HG02623 (cell line): Measurements from ENCODE around the gene EIF4E3.

Experiments used
- ATAC-seq: cut with Tn5 transposase; IDR thresholded peaks from one replicate; pipeline ENCODE4 v1.9.1; 2021; ENCODE audit warnings: moderate library complexity; ENCODE audit not compliant: unreplicated experiment

EIF4E3 gene

DNA sequence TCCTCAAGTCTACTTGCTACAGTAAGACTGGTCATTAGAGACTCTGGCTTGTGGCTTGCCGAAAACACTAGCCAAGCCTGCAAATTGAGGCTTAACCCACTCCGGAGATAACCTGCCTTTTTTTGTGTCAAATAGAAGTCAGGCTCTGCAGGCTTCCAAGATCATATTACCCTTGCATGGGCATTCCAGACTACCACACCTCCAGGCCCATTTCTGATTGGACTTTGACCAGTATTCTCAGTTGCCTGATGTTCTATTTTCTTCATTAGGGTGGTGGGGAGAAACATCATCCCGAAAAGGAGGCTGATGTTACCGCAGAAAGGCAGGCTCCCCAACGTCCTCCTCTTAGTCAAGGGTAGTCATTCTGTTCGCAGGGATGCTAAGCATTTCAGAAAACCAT lies 73.6 kb downstream of the EIF4E3 start:
- no peak for ATAC-seq

DNA sequence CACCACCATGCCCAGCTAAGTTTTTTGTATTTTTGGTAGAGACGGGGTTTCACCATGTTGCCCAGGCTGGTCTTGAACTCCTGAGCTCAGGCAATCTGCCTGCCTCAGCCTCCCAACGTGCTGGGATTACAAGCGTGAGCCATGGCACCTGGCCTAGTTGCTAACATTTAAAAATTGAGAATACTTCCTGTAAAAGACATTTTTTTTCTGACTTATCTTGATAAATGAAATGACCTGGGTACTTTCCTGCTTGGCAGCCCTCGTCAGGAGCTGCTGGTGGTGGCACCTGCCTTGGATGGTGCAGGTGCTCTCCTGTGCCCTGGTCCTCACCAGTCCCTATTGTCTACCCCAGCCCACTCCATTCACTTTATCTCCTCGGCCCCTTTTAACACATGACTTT lies 74.8 kb downstream of the EIF4E3 start:
- ATAC-seq, result no peak

DNA sequence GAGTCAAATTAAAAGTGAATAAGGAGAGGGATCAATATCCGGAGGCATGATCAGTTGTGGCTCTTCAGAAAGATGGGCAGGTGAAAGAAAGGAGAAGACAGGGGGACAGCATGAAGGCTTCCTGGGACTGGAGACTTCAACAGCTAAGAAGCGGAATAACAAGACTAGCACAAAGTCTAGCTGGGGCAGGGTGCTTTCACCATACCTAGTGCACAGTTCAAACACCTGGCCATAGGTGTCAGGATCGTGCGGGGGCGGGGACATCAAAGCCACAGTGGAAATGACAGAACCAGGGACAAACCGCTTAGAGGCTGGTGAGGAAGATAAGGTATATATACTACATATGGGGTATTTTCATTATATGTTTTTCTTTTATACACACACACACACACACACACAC lies 75.4 kb downstream of the EIF4E3 start:
- ATAC-seq, result no peak

DNA sequence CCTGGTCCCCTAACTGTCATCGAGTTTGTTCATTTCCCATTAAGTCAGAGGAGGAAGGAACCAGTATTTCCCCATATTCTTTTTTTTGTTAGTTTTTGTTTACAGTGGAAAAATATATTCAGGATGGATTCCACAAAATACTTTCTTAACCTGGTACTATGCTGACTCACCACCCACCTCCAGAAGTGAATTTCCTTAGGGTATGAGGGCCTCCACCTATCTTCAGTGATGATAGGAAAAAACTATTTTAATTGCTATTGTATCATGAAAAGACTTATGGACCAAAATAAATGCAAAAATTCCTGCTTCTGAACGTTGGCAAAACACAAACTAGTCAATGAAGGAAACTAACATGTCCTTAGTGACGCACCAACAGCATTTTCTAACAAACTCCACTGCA lies 77.5 kb downstream of the EIF4E3 start:
- no peak for ATAC-seq

DNA sequence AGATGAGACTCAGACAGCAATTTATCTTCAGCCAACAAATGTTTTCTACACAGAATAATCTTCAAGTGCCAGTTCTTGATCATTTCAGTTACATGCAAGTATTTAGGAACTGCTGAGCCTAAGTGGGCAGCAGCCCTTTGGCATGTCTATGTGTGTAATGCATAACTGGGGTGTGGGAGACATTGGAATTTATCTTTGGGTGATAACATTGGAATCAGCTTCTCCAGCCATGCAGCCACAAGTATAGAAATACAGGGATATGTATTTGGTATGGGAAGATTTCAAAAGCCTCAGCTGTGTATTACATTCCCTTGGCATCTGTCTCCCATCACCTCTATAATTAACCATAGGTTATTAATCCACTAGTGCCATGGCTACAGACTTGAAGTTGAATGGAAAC lies 78.2 kb downstream of the EIF4E3 start:
- no peak for ATAC-seq

DNA sequence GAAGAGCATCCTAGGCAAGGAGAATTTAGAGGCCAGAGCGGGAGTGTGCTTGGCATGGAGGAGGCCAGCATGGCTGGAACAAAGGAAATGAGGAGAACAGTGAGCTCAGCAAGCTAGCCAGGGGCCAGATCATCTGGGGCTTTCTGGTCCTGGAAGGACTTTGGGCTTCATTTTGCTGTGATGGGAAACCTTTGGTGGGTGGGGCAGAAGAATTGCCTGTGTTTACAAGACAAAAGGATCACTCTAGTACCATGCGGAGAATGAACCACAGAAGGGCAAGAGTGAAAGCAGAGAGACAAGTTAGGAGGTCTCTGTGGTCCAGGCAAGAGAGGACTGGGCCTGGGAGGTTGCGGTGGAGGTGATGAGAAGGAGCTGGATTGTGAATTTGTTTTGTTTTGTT lies 80.1 kb downstream of the EIF4E3 start:
- ATAC-seq, result no peak

DNA sequence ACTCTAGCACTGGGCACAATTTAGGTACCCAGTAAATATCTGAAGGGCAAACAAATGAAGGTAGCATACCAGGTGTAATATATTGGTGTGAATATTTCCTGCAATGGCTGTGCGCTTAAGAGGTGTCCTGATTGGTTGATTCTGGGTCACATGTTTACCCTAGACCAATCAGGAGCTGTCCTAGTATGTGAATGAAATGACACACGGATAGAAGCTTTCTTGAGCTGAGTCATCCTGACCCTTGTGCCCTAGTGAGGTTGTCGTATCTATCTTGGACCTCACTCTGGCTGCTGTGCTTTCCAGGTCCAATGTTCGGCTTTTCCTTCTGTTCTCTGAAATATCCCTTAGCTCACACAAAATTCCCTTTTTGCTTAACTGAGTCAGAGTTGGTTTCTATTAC lies 83.5 kb downstream of the EIF4E3 start:
- ATAC-seq, result no peak

DNA sequence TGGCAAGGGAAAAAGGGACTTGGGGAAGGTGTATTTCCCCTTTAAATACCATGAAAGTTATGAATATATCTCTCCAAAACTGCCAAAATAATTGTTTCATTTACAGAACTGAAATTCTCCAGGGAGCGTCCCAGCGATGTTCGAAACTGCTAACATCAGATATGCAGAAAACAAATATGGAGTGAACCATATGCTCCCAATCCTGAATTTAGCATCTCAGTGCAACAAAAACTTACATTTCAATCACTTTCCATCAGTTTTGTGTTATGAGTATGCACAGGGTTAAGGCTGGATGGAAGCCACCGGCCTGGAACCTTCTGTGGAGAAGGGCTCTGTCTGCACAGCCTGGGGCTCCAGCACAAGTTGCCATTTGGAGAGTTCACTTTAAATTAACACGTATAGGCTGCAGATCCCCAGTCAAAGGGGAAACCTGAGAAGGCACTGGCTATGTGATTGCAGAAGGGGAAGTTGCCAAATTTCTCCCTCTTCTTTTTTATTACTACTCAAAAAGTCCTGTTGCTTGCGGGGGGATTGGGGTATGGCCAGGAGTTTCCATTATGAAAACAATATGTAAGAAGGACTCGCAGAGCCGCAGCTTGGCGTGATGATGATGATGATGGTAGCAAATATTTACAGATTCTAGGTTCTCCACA lies 84.7 kb downstream of the EIF4E3 start:
- no peak for ATAC-seq

DNA sequence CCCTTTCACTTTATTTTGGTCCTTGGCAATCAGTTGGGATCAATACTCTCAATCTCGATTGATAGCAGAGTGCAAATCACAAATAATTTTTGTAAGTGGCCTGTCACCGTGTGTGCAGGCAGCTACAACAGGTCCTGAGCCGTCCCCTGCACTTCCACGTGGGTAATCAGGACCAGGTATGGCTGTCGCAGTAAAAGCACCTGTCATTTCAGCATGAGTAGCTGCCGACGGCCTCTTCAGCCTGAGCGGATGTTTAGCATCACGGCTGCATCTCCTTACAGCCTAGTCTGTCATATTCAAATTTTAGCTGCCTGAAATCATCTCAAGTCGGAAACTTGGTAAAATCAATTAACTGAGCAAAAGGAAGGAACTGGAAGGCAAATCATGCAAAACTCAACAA lies 88.7 kb downstream of the EIF4E3 start:
- ATAC-seq, result no peak

DNA sequence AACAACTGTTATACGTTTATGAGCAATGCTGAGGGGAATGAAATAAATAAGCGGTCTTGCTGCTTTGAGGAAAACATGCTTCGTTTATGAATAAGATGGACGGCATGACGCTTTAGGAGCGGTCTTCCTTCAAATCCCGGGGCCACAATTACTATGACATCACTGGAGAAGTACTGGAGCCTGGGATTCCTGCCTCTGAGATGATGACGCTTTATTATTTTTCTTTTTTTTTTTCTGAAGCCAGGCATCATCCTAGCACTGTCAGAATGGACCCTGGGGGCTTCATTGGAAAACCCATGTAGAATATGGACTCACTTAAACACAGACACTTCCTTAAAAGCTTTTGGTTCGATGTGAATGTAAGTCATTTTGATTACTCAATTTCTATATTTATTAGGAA lies 89.2 kb downstream of the EIF4E3 start:
- no peak for ATAC-seq

DNA sequence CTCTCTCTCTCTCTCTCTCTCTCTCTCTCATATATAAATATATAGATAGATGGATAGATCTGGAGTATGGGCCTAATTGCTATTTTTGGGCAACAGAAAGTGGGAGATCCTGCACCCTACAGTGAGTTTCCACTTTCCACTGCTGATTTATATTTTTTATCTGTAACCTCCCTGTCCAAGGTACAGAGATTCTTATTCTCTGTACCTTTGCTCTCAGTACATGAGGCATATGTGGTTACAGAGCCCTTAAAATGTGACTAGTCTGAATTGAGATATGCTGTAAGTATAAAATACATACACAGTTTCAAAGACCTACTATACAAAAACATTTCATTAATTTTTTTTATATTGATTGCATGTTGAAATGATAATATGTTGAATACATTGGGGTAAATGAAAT lies 90.5 kb downstream of the EIF4E3 start:
- ATAC-seq, result no peak

DNA sequence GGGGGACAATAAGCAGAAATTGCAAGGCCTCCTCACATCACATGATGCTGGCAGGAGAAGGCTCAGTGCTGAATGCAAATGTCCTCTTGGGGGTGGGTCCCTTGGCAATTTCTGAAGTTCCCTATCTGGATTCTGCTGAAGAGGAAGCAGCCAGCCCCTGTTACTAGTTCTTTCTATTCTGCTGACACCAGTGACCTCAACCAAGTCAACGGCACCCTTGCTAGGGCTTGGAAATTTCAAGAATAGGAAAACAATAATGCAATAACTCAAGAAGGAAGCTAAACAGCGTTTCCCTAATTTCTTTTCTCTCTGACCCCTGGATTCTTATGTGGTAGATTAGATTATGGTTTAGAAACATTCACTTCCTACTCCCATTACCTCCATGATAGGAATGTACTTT lies 95.5 kb downstream of the EIF4E3 start:
- no peak for ATAC-seq

DNA sequence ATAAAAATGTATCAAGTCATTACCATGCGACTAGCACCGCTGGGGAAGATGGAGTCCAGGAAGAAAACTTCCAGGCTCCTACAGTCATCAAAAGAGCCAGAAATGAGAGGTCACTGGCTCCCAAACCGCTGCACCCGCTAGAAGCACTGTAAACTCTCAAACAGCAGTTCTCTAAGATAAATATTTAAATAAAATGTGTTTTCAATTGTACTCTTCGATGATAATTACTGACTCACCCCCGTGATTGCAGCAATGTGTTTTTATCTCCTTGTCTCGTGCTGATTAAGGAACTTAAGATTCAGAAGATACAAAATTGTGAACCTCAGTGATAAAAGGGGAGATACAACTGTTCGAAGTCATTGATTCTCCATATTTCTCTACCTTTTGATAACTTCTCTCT lies 95.9 kb downstream of the EIF4E3 start:
- no peak for ATAC-seq

DNA sequence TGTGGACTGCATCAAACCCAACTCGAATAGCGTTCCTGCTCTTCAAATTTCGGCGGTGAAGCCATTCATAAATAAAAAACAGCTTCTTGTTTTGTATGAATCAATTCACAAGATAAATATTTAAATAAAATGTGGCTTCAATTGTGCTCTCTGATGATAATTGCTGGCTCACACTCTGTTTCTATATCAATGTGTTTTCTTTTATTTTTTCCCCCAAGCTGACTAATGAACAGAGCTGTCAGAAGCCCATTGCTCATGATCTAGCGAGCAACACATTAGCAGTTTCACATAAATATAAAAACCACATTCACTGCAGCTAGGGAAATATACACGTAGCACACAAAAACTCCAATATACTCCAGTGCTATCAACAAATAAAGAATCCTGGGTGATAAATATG lies 96.7 kb downstream of the EIF4E3 start:
- ATAC-seq, result no peak

DNA sequence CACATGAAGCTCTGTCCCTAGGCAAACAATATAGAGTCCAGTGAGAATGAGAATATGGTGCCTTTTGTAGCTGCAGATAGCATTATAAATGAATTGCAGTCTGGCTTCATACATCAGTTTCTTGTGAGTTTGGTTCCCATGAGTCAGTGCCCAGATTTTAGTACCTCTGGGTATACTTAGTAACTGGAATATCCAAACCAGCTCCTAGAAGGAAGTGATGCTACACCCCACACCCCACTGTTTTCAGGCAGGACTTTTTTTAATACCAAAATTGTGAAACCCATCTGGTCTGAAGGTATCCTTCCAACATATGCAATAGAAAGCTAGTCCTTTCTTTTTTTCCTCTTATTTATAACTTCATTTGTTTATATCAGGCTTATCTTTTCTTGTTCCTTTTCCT lies 99.5 kb downstream of the EIF4E3 start:
- ATAC-seq, result no peak
